IMR-90 (cell line): Measurements from ENCODE around the gene PHIP. TPM values are rescaled to one million over a fixed set of nuclear protein-coding genes. Genes with fewer than 3 reads are reported as not detected.
A peak's percentile ranks its signal among the peaks of the same experiment; 100 is the strongest.

ENCODE experiments used
- ATAC-seq: fragments of 200-7000 bp; cut with Tn5 transposase; 2 replicates; pipeline ENCODE4 v1.9.1; 2020; ENCODE audit warnings: low read depth, mild to moderate bottlenecking, moderate library complexity
- BruUV-seq: library from RNA; stranded (reverse); fragments of 400-500 nt; replicated peaks from 2 replicates; lab custom pipeline; 2021; lab: Mats Ljungman, UMichigan
- CTCF ChIA-PET: fragments of 300-600 bp; formaldehyde crosslinking; extraction: SDS; loops from one replicate; lab custom pipeline; 2021; ENCODE audit warnings: antibody characterized with exemption; lab: Yijun Ruan, JAX
- POLR2A ChIA-PET: fragments of 300-600 bp; sonication (Branson Sonifier 250); formaldehyde crosslinking; loops from one replicate; lab custom pipeline; 2022; ENCODE audit warnings: antibody characterized with exemption; ENCODE audit not compliant: unreplicated experiment; lab: Charles Lee
- DNase-seq: peaks from one replicate; pipeline ENCODE4 v3.0.0; 2013
- H2AFZ ChIP-seq: replicated peaks from 2 replicates; pipeline ENCODE3; 2013; ENCODE audit warnings: low read length, mild to moderate bottlenecking; ENCODE audit not compliant: poor library complexity
- H2AK5ac ChIP-seq: 2 replicates; pipeline ENCODE4 v1.6.1; 2013; ENCODE audit warnings: low read depth, low read length, inconsistent platforms
- H2AK9ac ChIP-seq: replicated peaks from 2 replicates; pipeline ENCODE3; 2013; ENCODE audit warnings: mild to moderate bottlenecking, low read depth, low read length, moderate library complexity; ENCODE audit not compliant: poor library complexity
- H2BK120ac ChIP-seq: 2 replicates; pipeline ENCODE4 v1.6.1; 2013; ENCODE audit warnings: low read depth, low read length, inconsistent platforms
- H2BK15ac ChIP-seq: 3 replicates; pipeline ENCODE4 v1.6.1; 2013; ENCODE audit warnings: low read depth, low read length, inconsistent platforms
- H2BK20ac ChIP-seq: 2 replicates; pipeline ENCODE4 v1.6.1; 2013; ENCODE audit warnings: low read depth, mild to moderate bottlenecking, inconsistent platforms, low read length, moderate library complexity
- H2BK5ac ChIP-seq: 2 replicates; pipeline ENCODE4 v1.6.1; 2013; ENCODE audit warnings: mild to moderate bottlenecking, low read depth, low read length, inconsistent platforms; ENCODE audit not compliant: poor library complexity, severe bottlenecking
- H3K14ac ChIP-seq: replicated peaks from 2 replicates; pipeline ENCODE4 v1.6.1; 2013; ENCODE audit warnings: low read depth, low read length, inconsistent platforms
- H3K18ac ChIP-seq: 2 replicates; pipeline ENCODE4 v1.6.1; 2013; ENCODE audit warnings: low read depth, low read length, control low read depth
- H3K23ac ChIP-seq: 2 replicates; pipeline ENCODE4 v1.6.1; 2013; ENCODE audit warnings: low read depth, low read length, inconsistent platforms
- H3K27ac ChIP-seq: 2 replicates; pipeline ENCODE4 v1.5.1; 2013; ENCODE audit warnings: mild to moderate bottlenecking, control low read depth, low read length; ENCODE audit not compliant: insufficient read depth
- H3K27me3 ChIP-seq: 2 replicates; pipeline ENCODE4 v1.6.1; 2013; ENCODE audit warnings: low read length; ENCODE audit not compliant: control insufficient read depth, insufficient read depth
- H3K36me3 ChIP-seq: 2 replicates; pipeline ENCODE4 v1.6.1; 2013; ENCODE audit warnings: low read length, mixed read lengths; ENCODE audit not compliant: control insufficient read depth, insufficient read depth
- H3K4ac ChIP-seq: 2 replicates; pipeline ENCODE4 v1.6.1; 2013; ENCODE audit warnings: low read depth, low read length, inconsistent platforms
- H3K4me1 ChIP-seq: 2 replicates; pipeline ENCODE4 v1.6.1; 2013; ENCODE audit warnings: low read length, mixed read lengths; ENCODE audit not compliant: control insufficient read depth, insufficient read depth
- H3K4me2 ChIP-seq: 2 replicates; pipeline ENCODE4 v1.6.1; 2013; ENCODE audit warnings: low read depth, mild to moderate bottlenecking, control low read depth, low read length, moderate library complexity
- H3K4me3 ChIP-seq: 2 replicates; pipeline ENCODE4 v1.5.1; 2013; ENCODE audit warnings: low read depth, mild to moderate bottlenecking, control low read depth, low read length, moderate library complexity; ENCODE audit not compliant: insufficient read depth
- H3K56ac ChIP-seq: 2 replicates; pipeline ENCODE4 v1.6.1; 2013; ENCODE audit warnings: low read length, inconsistent platforms; ENCODE audit not compliant: insufficient read depth; ENCODE audit errors: extremely low read depth
- H3K79me1 ChIP-seq, 2 experiments: 2 replicates each; pipeline ENCODE4 v1.6.1; 2013; ENCODE audit warnings: low read length in 2 of 2, inconsistent platforms in 1 of 2, low read depth in 1 of 2
- H3K9ac ChIP-seq: 2 replicates; pipeline ENCODE4 v1.6.1; 2013; ENCODE audit warnings: low read depth, low read length, control low read depth
- H3K9me1 ChIP-seq: 2 replicates; pipeline ENCODE4 v1.6.1; 2013; ENCODE audit warnings: low read length, inconsistent platforms; ENCODE audit not compliant: insufficient read depth
- H3K9me3 ChIP-seq: 2 replicates; pipeline ENCODE4 v1.6.1; 2013; ENCODE audit warnings: low read length; ENCODE audit not compliant: control insufficient read depth, insufficient read depth
- H4K20me1 ChIP-seq: 2 replicates; pipeline ENCODE4 v1.6.1; 2013; ENCODE audit warnings: low read length, inconsistent platforms; ENCODE audit not compliant: insufficient read depth
- H4K5ac ChIP-seq: 2 replicates; pipeline ENCODE4 v1.6.1; 2013; ENCODE audit warnings: mild to moderate bottlenecking, low read depth, low read length, control low read depth
- H4K8ac ChIP-seq, 2 experiments: 2 replicates each; pipeline ENCODE4 v1.6.1; 2013; ENCODE audit warnings: low read depth in 2 of 2, low read length in 2 of 2, control low read depth in 1 of 2, inconsistent platforms in 1 of 2
- H4K91ac ChIP-seq: 2 replicates; pipeline ENCODE4 v1.6.1; 2013; ENCODE audit warnings: low read depth, low read length, inconsistent platforms; ENCODE audit not compliant: insufficient read depth
- BHLHE40 ChIP-seq: fragments of 150-350 bp; IDR thresholded peaks from 2 replicates; pipeline ENCODE4 v1.6.1; 2016; ENCODE audit warnings: mild to moderate bottlenecking, low read depth, low read length
- CEBPB ChIP-seq: IDR thresholded peaks from 2 replicates; pipeline ENCODE4 v1.6.1; 2012; ENCODE audit warnings: low read depth, low read length, improper control_type of control experiment
- CTCF ChIP-seq: conservative IDR thresholded peaks from 2 replicates; pipeline ENCODE4 v1.5.1; 2012; ENCODE audit warnings: mild to moderate bottlenecking, low read depth, low read length, improper control_type of control experiment
- ELK1 ChIP-seq: fragments of 150-350 bp; IDR thresholded peaks from 2 replicates; pipeline ENCODE4 v1.6.1; 2016; ENCODE audit warnings: low read depth, mild to moderate bottlenecking, low read length, moderate library complexity, borderline replicate concordance
- MXI1 ChIP-seq: IDR thresholded peaks from 2 replicates; pipeline ENCODE4 v1.6.1; 2012; ENCODE audit warnings: low read depth, mild to moderate bottlenecking, low read length, moderate library complexity, borderline replicate concordance
- RCOR1 ChIP-seq: IDR thresholded peaks from 2 replicates; pipeline ENCODE4 v1.6.1; 2012; ENCODE audit warnings: mild to moderate bottlenecking, low read length, improper control_type of control experiment; ENCODE audit not compliant: insufficient replicate concordance
- SMC3 ChIP-seq: fragments of 150-350 bp; IDR thresholded peaks from 2 replicates; pipeline ENCODE4 v1.6.1; 2016; ENCODE audit warnings: low read depth, mild to moderate bottlenecking, antibody characterized with exemption, low read length, moderate library complexity
- USF2 ChIP-seq: fragments of 150-350 bp; IDR thresholded peaks from 2 replicates; pipeline ENCODE4 v1.6.1; 2017; ENCODE audit warnings: mild to moderate bottlenecking, antibody characterized with exemption, low read length, low read depth
- WGBS, 2 experiments: methylation state at CpG; one replicate each; pipeline versions ENCODE4 v1.1.5 to v1.1.7; 2013; ENCODE audit warnings: missing lambda C conversion rate in 2 of 2; ENCODE audit not compliant: insufficient read length in 1 of 2; ENCODE audit errors: extremely low coverage in 2 of 2; 5-methylcytosine and 5-hydroxymethylcytosine counted together
- dilution Hi-C: fragments of 300-500 bp; cut with HindIII; formaldehyde crosslinking; loops from one replicate; pipeline ENCODE4 v1.14.3; 2018; ENCODE audit warnings: low sequenced_read_pairs; ENCODE audit not compliant: unreplicated experiment
- in situ Hi-C: fragments of 300-500 bp; cut with MboI; formaldehyde crosslinking; loops from 3 replicates; pipeline ENCODE4 v1.14.3; 2019; ENCODE audit warnings: low sequenced_read_pairs, inconsistent platforms, mixed read lengths
- intact Hi-C: fragments of 100-400 bp; cut with micrococcal nuclease; formaldehyde crosslinking; loops from 2 replicates; pipeline ENCODE4 v1.10.0; 2022
- polyA plus RNA-seq, 3 experiments: library from polyadenylated mRNA; depleted of rRNA; stranded (reverse); fragments of >200 nt; gene quantifications; 2 replicates each; pipeline ENCODE4 v1.2.3, GENCODE V29; 2012; ENCODE audit warnings: low replicate concordance in 1 of 3
- total RNA-seq: library from RNA; depleted of rRNA; stranded (reverse); fragments of >200 nt; gene quantifications from 2 replicates; pipeline ENCODE4 v1.2.3, GENCODE V29; 2012

Gene PHIP
- total and polyA plus RNA-seq, 2 of the 4 experiments (the other 2 are of a cell fraction), result 3.4 to 20.4 TPM

DNA sequence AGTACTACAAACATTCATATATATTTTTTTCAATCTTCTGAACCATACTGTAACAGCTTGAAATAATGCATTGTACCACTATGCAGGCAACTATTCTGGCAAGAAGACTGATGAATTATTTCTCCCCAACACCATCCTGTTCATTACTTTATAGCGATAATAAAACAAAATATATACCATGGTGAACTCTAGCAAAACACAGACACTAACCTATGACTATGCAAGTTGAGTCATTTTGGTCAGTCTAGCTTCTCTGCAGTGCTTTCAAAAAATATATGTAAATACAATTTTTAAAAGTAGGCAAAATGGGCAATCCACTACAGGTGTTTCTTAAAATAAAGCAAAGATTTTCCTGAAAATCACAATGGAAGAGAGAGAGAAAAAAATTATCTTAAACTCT is 20.3 kb downstream of the PHIP start:
- H3K79me1 ChIP-seq, result peaks cover 6 to 17% of the 10 kb centered on the region in 2 experiments
- 0 out of 2 replicates have a peak, but pooled peaks cover 2% of the 10 kb centered on the region for H3K9me1 ChIP-seq
- no peak overlapping the region for H3K4me2 ChIP-seq
- ATAC-seq (no peak), DNase-seq (peak; percentile 12)
- no peak overlapping the region for H3K14ac ChIP-seq
- H4K20me1 ChIP-seq, result no peaks in the 10 kb centered on the region; the same call in 1 of the 2 replicates
- no peak overlapping the region for H3K4ac ChIP-seq
- no peak overlapping the region for H3K18ac ChIP-seq
- no peak overlapping the region for H4K91ac ChIP-seq
- no peak overlapping the region for H2AFZ ChIP-seq
- H2BK20ac ChIP-seq, result no peak overlapping the region
- no peak overlapping the region for H2BK5ac ChIP-seq
- ChIA-PET CTCF (no interaction called here), POLR2A (no interaction called here)
- H3K9me3 ChIP-seq, result no peaks in the 10 kb centered on the region
- H2BK120ac ChIP-seq, result no peak overlapping the region
- dilution Hi-C loops, result no loop called here
- H4K5ac ChIP-seq, result no peak overlapping the region
- no peak overlapping the region for H2AK5ac ChIP-seq
- H2AK9ac ChIP-seq, result no peak overlapping the region
- intact Hi-C loops, result no loop called here
- no peaks in the 10 kb centered on the region for H3K27me3 ChIP-seq
- WGBS, 2 experiments, result no CpG with 5 or more reads among the region's 1 CpG
- no peak overlapping the region for H3K23ac ChIP-seq
- H3K27ac ChIP-seq, result no peak overlapping the region
- peaks cover 13% of the 10 kb centered on the region for H3K36me3 ChIP-seq
- no peak overlapping the region for H3K9ac ChIP-seq
- H3K56ac ChIP-seq, result no peak overlapping the region
- in situ Hi-C loops, result no loop called here
- H4K8ac ChIP-seq, result no peak overlapping the region
- no peak for TF ChIP-seq ELK1
- TF ChIP-seq RCOR1, result no peak
- no peak for TF ChIP-seq CTCF
- no peak for TF ChIP-seq USF2
- TF ChIP-seq CEBPB, result no peak
- TF ChIP-seq BHLHE40, result no peak
- TF ChIP-seq SMC3, result no peak
- TF ChIP-seq MXI1, result no peak
- no peak overlapping the region for H2BK15ac ChIP-seq
- H3K4me1 ChIP-seq, result no peaks in the 10 kb centered on the region
- H3K4me3 ChIP-seq, result no peak overlapping the region
- BruUV-seq, result no TSS peak
